Esophagus muscularis mucosa (tissue), 3 donors: ENCODE measurements around the gene MTG1.

Experiments
- POLR2A ChIP-seq: fragments of 450-650 bp; IDR thresholded peaks from one replicate; pipeline ENCODE4 v1.6.1; 2017; ENCODE audit warnings: antibody characterized with exemption, moderate library complexity, mild to moderate bottlenecking, low read depth
- TF ChIP-seq, protein P1 (sequence below), 3 experiments: fragments of 200-600 bp in 2 of 3; fragments of 450-650 bp in 1 of 3; sonication (generic) in 2 of 3; IDR thresholded peaks; one replicate each; pipeline ENCODE4 v1.5.1; 2017 to 2019; ENCODE audit warnings: antibody characterized with exemption in 3 of 3, mild to moderate bottlenecking in 2 of 3, moderate library complexity in 1 of 3

DNA sequence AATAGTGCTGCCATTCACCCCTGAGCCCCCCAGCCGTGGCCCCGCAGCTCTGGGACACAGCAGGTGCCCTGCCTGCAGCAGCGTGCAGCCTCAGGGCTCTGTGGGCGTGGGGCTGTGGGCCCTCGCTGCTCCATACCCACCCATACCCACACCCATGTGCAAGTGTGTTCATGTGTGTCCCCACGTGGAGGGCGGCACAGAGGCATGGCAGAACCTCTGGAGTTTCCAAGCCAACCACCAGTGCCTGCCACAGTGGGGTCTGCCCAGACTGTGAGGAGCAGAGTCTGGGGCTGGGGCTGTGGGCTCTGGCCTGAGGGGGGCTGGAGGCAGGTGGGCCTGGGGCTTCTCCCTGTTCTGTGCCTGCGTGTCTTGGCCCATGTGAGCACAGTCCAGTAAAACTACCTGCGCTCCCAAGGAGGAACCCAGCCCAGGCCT lies 44.4 kb upstream of the MTG1 start:
- TF ChIP-seq, protein P1, sequence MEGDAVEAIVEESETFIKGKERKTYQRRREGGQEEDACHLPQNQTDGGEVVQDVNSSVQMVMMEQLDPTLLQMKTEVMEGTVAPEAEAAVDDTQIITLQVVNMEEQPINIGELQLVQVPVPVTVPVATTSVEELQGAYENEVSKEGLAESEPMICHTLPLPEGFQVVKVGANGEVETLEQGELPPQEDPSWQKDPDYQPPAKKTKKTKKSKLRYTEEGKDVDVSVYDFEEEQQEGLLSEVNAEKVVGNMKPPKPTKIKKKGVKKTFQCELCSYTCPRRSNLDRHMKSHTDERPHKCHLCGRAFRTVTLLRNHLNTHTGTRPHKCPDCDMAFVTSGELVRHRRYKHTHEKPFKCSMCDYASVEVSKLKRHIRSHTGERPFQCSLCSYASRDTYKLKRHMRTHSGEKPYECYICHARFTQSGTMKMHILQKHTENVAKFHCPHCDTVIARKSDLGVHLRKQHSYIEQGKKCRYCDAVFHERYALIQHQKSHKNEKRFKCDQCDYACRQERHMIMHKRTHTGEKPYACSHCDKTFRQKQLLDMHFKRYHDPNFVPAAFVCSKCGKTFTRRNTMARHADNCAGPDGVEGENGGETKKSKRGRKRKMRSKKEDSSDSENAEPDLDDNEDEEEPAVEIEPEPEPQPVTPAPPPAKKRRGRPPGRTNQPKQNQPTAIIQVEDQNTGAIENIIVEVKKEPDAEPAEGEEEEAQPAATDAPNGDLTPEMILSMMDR (IDR thresholded peaks at IDR 0.05): no peak
- no peak for TF ChIP-seq POLR2A
